HFF-Myc (cell line): ENCODE data around the gene YPEL1.
"Not testable (repeated sequence)": the region's sequence is repeated elsewhere in the genome, so short reads cannot be mapped to it uniquely, and the experiment has no call there.

Experiments used
- DNase-seq: peaks from one replicate; pipeline ENCODE4 v3.0.0-alpha.2; 2011; ENCODE audit warnings: low read depth; ENCODE audit errors: extremely low read depth
- H3K4me3 ChIP-seq: replicated peaks from 2 replicates; pipeline ENCODE4 v1.5.1; 2011; ENCODE audit warnings: low read depth, mild to moderate bottlenecking, control low read depth, low read length
- CTCF ChIP-seq: IDR thresholded peaks from 2 replicates; pipeline ENCODE4 v1.5.1; 2012; ENCODE audit warnings: mild to moderate bottlenecking, low read depth, low read length, control low read depth; ENCODE audit errors: missing control alignments

The YPEL1 gene

DNA sequence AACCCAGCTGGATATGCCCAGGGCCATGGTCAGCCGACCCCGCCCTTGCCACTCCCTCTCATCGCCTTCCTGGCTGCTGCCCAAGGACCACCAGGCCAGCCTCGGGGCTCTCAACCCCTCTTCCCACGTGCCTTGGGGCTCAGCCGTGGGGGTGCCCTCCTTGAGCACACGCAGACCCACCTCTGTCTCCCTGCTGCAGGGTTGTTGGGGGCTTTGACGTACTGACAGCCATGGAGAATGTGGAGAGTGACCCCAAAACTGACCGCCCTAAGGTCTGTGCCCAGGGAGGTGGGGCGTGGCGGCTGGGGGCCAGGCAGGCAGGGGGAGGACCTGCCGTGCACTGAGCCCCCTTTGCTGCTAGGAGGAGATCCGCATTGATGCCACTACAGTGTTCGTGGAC, 41.2 kb downstream of the YPEL1 start:
- DNase-seq: no peak
- H3K4me3 ChIP-seq: no peak overlapping the region
- TF ChIP-seq CTCF: no peak

- H3K4me3 ChIP-seq: no peak overlapping the region
- no peak for TF ChIP-seq CTCF
- DNase-seq: no peak
These were observed 41.6 kb downstream of the YPEL1 start for GRCh38 chr22:21693999-21694341.

DNA sequence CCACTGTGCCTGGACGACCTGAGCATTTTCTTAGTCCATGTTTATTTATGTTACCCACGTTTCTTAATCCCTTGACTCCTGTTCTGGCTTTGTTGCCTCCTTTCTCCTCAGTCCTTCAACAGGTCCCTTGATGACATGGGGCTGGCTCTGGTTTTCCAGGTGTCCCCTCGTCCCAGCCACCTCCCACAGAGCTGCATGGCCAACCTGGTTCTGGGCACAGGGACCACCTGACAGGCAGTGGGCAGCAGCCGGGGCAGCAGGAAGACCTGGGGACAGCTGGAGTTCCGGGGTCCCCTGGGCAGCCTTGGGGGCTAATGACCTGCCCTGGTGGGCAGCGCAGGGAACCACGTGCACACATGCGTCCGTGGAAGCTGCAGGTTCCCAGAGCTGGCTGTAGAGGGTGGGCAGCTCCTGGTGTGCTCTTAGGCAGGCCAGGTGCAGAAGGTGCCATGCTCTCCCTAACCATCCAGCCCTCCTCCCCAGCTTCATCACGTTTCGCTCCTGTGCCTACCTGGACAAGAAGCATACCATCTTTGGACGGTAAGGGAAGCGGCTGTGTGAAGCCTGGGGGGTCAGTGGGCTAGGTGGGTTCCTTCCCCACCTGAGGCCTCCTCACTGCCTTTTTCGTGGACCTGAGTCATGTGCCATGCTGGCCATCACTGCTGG, 42.1 kb downstream of the YPEL1 start:
- no peak for TF ChIP-seq CTCF
- no peak overlapping the region for H3K4me3 ChIP-seq
- no peak for DNase-seq

DNA sequence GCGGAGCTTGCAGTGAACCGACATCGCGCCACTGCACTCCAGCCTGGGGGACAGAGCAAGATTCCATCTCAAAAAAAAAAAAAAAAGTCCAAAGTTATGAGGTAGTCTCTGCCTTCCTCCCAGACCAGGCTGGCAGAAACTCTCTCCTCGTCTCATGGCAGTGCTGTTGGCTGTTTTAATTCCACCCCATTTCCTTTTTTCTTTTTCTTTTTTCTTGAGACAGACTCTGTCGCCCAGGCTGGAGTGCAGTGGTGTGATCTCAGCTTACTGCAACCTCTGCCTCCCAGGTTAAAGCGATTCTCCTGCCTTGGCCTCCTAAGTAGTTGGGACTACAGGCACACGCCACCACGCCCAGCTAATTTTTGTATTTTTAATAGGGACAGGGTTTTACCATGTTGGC, 42.7 kb downstream of the YPEL1 start:
- not testable (repeated sequence) for DNase-seq, H3K4me3 ChIP-seq

DNA sequence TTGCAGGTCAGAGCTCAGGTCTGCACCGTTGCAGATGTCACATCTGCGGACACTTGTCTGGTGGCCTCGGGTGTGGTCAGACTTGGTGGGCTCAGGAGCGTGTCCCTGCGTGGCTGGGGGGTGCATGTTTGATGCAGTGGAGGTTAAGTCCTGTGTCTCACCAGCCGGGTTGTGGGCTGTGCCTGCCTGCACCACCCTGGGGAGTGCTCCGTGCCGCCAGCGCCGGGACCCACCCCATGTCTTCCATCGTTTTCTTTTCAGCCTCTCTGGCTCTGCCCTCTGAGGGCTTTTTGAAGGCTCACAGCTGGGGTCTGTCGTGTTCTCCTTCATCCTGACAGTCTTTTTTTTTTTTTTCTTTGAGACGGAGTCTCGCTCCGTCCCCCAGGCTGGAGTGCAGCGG, 43.8 kb downstream of the YPEL1 start:
- H3K4me3 ChIP-seq: no peak overlapping the region
- no peak for DNase-seq
- no peak for TF ChIP-seq CTCF

GRCh38 chr22:21690401-21690801, 45.2 kb downstream of the YPEL1 start:
- TF ChIP-seq CTCF: no peak
- no peak for DNase-seq
- H3K4me3 ChIP-seq: no peak overlapping the region

- no peak for TF ChIP-seq CTCF
- no peak for DNase-seq
These were observed 46.8 kb downstream of the YPEL1 start for GRCh38 chr22:21688706-21689381.

More at GRCh38 chr22:21688706-21689381, 46.8 kb downstream of the YPEL1 start:
- H3K4me3 ChIP-seq: no peak overlapping the region
